ENCODE results near the gene ZNF462. TPM values are rescaled to one million over a fixed set of nuclear protein-coding genes. Genes with fewer than 3 reads are reported as not detected.

ZNF462 gene
- total RNA-seq, 2 donors from 2014 or later = 28.9 to 29.3 TPM

DNA sequence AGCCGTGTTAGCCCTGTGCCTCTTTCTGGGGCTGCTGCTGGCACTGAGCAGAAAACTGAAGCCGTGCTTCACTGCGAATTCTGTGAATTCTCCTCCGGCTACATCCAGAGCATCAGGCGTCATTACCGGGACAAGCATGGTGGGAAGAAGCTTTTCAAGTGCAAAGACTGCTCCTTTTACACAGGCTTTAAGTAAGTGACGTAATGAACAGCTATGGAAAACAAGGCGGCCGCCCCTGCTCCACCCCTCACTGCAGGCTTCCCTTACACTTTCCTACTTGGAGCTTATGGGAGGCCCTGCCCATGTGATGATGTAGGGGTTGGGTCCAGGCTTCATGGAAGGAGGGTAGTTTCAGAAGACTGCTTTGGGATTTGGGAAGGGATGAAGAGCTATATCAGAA is 109.1 kb downstream of the ZNF462 start:
- Histone ChIP-seq H3K4me3 (no peak overlapping the region), H3K4me1 (no peaks in the 10 kb centered on the region), H3K27me3 (no peaks in the 10 kb centered on the region), H3K36me3 (no peaks in the 10 kb centered on the region), H3K9ac (ENCODE audit: low read depth in 2 of 2, low read length in 2 of 2) (no peak overlapping the region), H3K27ac (no peak overlapping the region), H3K9me3 (no peaks in the 10 kb centered on the region)
- no peak for DNase-seq
- TF ChIP-seq, protein P1, sequence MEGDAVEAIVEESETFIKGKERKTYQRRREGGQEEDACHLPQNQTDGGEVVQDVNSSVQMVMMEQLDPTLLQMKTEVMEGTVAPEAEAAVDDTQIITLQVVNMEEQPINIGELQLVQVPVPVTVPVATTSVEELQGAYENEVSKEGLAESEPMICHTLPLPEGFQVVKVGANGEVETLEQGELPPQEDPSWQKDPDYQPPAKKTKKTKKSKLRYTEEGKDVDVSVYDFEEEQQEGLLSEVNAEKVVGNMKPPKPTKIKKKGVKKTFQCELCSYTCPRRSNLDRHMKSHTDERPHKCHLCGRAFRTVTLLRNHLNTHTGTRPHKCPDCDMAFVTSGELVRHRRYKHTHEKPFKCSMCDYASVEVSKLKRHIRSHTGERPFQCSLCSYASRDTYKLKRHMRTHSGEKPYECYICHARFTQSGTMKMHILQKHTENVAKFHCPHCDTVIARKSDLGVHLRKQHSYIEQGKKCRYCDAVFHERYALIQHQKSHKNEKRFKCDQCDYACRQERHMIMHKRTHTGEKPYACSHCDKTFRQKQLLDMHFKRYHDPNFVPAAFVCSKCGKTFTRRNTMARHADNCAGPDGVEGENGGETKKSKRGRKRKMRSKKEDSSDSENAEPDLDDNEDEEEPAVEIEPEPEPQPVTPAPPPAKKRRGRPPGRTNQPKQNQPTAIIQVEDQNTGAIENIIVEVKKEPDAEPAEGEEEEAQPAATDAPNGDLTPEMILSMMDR (IDR thresholded peaks at IDR 0.05) = no peak
- intact Hi-C loops (cut with DNase I) = no loop called here

DNA sequence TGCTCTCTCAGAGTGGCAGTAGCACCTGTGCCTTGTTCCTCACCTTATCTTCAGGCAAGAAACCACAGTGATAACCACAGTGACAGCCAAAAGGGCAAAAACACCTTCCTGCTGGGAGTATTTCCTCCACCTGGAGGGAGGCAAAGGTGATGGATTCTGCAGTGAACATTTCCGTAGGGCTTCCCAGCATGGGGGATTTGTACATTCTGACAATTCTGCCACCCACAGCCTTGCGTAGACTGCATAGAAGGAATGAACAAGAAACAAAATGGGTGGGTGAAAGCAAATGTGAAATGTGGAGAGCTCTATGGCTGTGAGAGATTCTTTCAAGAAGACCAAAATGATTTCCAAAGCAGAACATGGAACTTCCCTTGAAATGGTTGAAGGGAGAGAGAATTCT is 111.4 kb downstream of the ZNF462 start:
- intact Hi-C loops (cut with DNase I) = no loop called here
- Histone ChIP-seq H3K36me3 (no peaks in the 10 kb centered on the region), H3K9ac (ENCODE audit: low read depth in 2 of 2, low read length in 2 of 2) (no peak overlapping the region)

DNA sequence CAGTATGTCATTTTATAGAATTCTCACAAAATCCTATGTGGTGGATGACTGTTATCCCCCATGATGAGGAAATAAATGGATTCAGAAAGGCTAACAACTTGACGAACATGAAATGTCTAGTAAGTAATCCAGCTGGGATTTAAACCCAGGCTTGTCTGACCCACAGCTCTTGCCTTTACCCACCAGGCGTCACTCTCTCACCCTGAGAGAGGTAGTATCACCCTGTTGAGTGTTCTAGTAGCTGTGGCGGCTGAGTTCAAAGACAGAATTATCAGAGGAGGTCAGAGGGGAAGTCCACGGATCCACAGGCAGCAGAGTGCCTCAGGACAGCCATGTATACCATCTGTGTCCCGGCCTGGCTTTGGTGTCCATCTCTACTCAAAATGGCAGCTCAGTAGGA is 113.8 kb downstream of the ZNF462 start:
- no peak for DNase-seq
- Histone ChIP-seq H3K9ac (ENCODE audit: low read depth in 2 of 2, low read length in 2 of 2) (no peak overlapping the region), H3K27me3 (no peaks in the 10 kb centered on the region), H3K36me3 (no peaks in the 10 kb centered on the region), H3K27ac (no peak overlapping the region), H3K4me1 (no peaks in the 10 kb centered on the region), H3K4me3 (no peak overlapping the region), H3K9me3 (no peaks in the 10 kb centered on the region)
- TF ChIP-seq, protein P1 (IDR thresholded peaks at IDR 0.05) = no peak
- intact Hi-C loops (cut with DNase I) = no loop called here

More for the DNA sequence above, 111.4 kb downstream of the ZNF462 start:
- H3K9me3 ChIP-seq = no peaks in the 10 kb centered on the region
- no peak overlapping the region for H3K27ac ChIP-seq
- no peak for DNase-seq
- no peaks in the 10 kb centered on the region for H3K4me1 ChIP-seq
- H3K27me3 ChIP-seq = no peaks in the 10 kb centered on the region
- TF ChIP-seq, protein P1 (IDR thresholded peaks at IDR 0.05) = no peak
- no peak overlapping the region for H3K4me3 ChIP-seq

DNA sequence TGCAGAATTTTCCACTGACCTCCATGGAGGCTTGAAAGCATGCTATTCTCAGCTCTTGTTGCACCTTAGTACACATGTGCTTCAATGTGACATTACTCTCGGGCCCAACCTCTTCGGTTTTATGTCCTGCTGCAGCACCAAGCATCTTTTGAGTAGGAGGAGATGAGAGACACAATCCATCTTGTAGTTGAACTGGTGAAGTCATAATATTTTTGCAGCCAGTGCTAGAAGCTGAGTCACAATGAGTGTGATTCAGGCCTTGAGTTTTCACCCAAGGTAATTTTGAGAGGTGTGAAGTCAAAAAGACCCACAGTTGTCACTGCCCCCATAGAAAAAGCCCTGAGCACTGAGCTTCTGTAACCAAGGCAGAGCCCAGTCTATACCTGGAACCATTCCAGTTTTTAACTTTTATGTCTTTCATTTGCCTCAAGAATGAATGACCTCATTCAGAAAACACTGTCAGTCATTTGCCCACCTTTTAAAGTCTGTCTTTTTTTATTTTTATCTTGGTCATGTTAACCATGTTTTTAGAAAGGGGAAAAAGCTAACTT is 117.7 kb downstream of the ZNF462 start:
- Histone ChIP-seq H3K27me3 (no peaks in the 10 kb centered on the region), H3K4me3 (no peak overlapping the region), H3K27ac (no peak overlapping the region), H3K36me3 (peaks cover 5% of the 10 kb centered on the region), H3K9ac (ENCODE audit: low read depth in 2 of 2, low read length in 2 of 2) (no peak overlapping the region), H3K9me3 (no peaks in the 10 kb centered on the region), H3K4me1 (no peaks in the 10 kb centered on the region)
- TF ChIP-seq, protein P1 (IDR thresholded peaks at IDR 0.05) = no peak
- no peak for DNase-seq
- intact Hi-C loops (cut with DNase I) = no loop called here

DNA sequence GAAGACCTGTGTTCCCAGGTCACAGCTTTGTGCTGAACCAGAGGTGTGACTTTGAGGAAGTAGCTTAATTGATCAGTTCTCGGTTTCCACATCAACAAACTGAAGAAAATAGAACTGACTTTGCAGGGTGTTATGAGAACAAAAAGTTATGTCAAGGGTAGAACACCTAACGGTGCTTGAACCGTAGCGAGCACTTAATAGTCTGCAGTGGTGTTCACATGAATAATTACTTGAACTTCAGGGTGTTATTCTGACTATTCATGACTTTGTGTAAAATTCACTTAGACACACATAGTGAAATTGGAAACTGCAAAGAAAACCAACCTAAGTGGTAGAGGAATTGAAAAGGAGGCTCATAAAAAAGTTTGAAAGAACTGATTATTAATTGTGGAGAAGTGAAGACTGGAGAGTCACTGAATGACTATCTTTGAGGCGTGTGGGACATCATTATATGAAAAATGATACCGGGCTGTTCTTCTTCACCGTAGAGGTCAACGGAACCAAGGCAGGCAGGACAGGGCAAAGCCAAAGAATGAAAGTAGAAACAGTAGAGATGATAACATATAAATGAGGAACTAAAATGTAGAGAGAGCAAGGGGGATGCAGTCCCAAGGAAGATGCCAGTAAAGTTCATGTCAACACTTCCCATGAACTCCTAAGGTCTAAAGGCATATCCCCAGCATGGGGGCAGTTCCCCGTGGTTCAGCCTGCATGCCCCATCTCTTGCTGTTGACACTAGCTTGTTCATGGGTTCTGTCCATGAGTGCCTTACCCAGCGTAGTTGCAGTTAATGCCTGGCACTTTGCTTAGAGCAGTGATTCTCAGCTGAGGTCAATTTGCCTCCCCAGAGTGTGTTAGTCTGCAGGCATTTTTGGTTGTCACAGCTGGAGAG is 118.7 kb downstream of the ZNF462 start:
- no peak overlapping the region for H3K4me3 ChIP-seq
- intact Hi-C loops (cut with DNase I) = no loop called here
- no peaks in the 10 kb centered on the region for H3K9me3 ChIP-seq
- H3K27me3 ChIP-seq = no peaks in the 10 kb centered on the region
- no peaks in the 10 kb centered on the region for H3K4me1 ChIP-seq
- DNase-seq = no peak
- H3K9ac ChIP-seq (ENCODE audit: low read depth in 2 of 2, low read length in 2 of 2) = no peak overlapping the region
- no peak overlapping the region for H3K27ac ChIP-seq
- peaks cover 5% of the 10 kb centered on the region for H3K36me3 ChIP-seq
- TF ChIP-seq, protein P1 (IDR thresholded peaks at IDR 0.05) = no peak

All from colonic mucosa (tissue), 4 donors.